Upper lobe of right lung (tissue), 1 donor: ENCODE results near the gene TFAM. TPM values are rescaled to one million over a fixed set of nuclear protein-coding genes. Genes with fewer than 3 reads are reported as not detected.
"Not testable (repeated sequence)": the region's sequence is repeated elsewhere in the genome, so short reads cannot be mapped to it uniquely, and the experiment has no call there.

Source experiments
- ATAC-seq: fragments of 200-7000 bp; cut with Tn5 transposase; one replicate; pipeline ENCODE4 v1.9.1; 2020; ENCODE audit warnings: mild to moderate bottlenecking, moderate library complexity
- DNase-seq: peaks from one replicate; pipeline ENCODE4 v3.0.0-alpha.2; 2020
- H3K27ac ChIP-seq: fragments of 200-600 bp; one replicate; pipeline ENCODE4 v1.8.0; 2022
- H3K27me3 ChIP-seq: fragments of 200-600 bp; one replicate; pipeline ENCODE4 v1.8.0; 2022; ENCODE audit warnings: mild to moderate bottlenecking
- H3K36me3 ChIP-seq: fragments of 200-600 bp; one replicate; pipeline ENCODE4 v1.8.0; 2022
- H3K4me1 ChIP-seq: fragments of 200-600 bp; one replicate; pipeline ENCODE4 v1.8.0; 2022
- H3K4me3 ChIP-seq: fragments of 200-600 bp; one replicate; pipeline ENCODE4 v1.8.0; 2022; ENCODE audit warnings: mild to moderate bottlenecking
- H3K9me3 ChIP-seq: fragments of 200-600 bp; one replicate; pipeline ENCODE4 v1.8.0; 2022
- intact Hi-C: fragments of 100-400 bp; cut with DNase I; formaldehyde crosslinking; loops from one replicate; pipeline ENCODE4 v1.11.0; 2022
- total RNA-seq: library from RNA; stranded (reverse); fragmentation: NEBNext Ultra II Directional; extraction: Animal tissue kit (Norgen Biotek cat#: 25700); gene quantifications from one replicate; pipeline ENCODE4 v1.2.1, GENCODE V29; 2021
- TF ChIP-seq, protein P1 (sequence below): fragments of 200-600 bp; IDR thresholded peaks from one replicate; pipeline ENCODE4 v1.8.0; 2022; ENCODE audit warnings: antibody characterized with exemption
- donor health status: DM: no; HTN: yes; CAD: no; lungs with severe emphysema.

The TFAM gene
- total RNA-seq, 1 donor from 2014 or later, result 28.3 TPM

DNA sequence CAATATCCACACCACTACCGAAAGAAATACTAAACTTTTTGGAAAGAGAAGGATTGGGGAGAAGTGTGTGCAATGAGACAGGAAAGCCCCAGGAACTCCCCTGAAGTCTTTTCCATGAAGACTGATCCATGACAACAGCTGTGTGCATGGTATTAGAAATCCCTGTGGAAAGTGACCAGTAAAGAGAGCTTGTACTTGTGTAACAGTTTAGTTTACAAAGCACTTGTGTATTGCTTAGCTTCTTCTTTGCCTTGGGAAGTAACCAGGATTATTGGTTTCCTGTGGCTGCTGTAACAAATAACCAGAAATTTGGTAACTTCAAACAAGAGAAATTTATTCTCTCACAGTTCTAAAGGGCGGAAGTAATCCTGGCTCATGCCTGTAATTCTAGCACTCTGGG, 18.8 kb downstream of the TFAM start:
- intact Hi-C loops, result no loop called here
- no peak overlapping the region for H3K4me3 ChIP-seq
- no peaks in the 10 kb centered on the region for H3K36me3 ChIP-seq
- no peaks in the 10 kb centered on the region for H3K9me3 ChIP-seq
- H3K27ac ChIP-seq, result no peak overlapping the region
- ATAC-seq (no peak), DNase-seq (no peak)
- TF ChIP-seq, protein P1, sequence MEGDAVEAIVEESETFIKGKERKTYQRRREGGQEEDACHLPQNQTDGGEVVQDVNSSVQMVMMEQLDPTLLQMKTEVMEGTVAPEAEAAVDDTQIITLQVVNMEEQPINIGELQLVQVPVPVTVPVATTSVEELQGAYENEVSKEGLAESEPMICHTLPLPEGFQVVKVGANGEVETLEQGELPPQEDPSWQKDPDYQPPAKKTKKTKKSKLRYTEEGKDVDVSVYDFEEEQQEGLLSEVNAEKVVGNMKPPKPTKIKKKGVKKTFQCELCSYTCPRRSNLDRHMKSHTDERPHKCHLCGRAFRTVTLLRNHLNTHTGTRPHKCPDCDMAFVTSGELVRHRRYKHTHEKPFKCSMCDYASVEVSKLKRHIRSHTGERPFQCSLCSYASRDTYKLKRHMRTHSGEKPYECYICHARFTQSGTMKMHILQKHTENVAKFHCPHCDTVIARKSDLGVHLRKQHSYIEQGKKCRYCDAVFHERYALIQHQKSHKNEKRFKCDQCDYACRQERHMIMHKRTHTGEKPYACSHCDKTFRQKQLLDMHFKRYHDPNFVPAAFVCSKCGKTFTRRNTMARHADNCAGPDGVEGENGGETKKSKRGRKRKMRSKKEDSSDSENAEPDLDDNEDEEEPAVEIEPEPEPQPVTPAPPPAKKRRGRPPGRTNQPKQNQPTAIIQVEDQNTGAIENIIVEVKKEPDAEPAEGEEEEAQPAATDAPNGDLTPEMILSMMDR, result no peak
- no peaks in the 10 kb centered on the region for H3K4me1 ChIP-seq
- H3K27me3 ChIP-seq, result no peaks in the 10 kb centered on the region

- TF ChIP-seq, protein P1, result no peak
- Histone ChIP-seq H3K4me1 (no peaks in the 10 kb centered on the region), H3K27me3 (no peaks in the 10 kb centered on the region), H3K27ac (no peak overlapping the region), H3K9me3 (no peaks in the 10 kb centered on the region), H3K36me3 (no peaks in the 10 kb centered on the region), H3K4me3 (no peak overlapping the region)
- intact Hi-C loops, result no loop called here
- ATAC-seq (no peak), DNase-seq (no peak)
Observed at GRCh38 chr10:58409956-58410610, 24.9 kb downstream of the TFAM start.

GRCh38 chr10:58412502-58412961, 27.3 kb downstream of the TFAM start:
- no peaks in the 10 kb centered on the region for H3K9me3 ChIP-seq
- intact Hi-C loops, result no loop called here
- no peaks in the 10 kb centered on the region for H3K4me1 ChIP-seq
- H3K36me3 ChIP-seq, result no peaks in the 10 kb centered on the region
- no peak overlapping the region for H3K4me3 ChIP-seq
- TF ChIP-seq, protein P1, result no peak
- DNase-seq, result no peak
- no peaks in the 10 kb centered on the region for H3K27me3 ChIP-seq
- ATAC-seq, result no peak
- no peak overlapping the region for H3K27ac ChIP-seq

GRCh38 chr10:58414270-58415041, 29.2 kb downstream of the TFAM start:
- no peak for ATAC-seq
- H3K36me3 ChIP-seq, result no peaks in the 10 kb centered on the region
- no peaks in the 10 kb centered on the region for H3K27me3 ChIP-seq
- no peak overlapping the region for H3K4me3 ChIP-seq
- no peak overlapping the region for H3K27ac ChIP-seq
- no peaks in the 10 kb centered on the region for H3K4me1 ChIP-seq
- intact Hi-C loops, result no loop called here
- DNase-seq, result no peak
- no peaks in the 10 kb centered on the region for H3K9me3 ChIP-seq
- TF ChIP-seq, protein P1, result peak; percentile 39

- ATAC-seq, result no peak
- TF ChIP-seq, protein P1, result no peak
- H3K27ac ChIP-seq, result no peak overlapping the region
- no peak overlapping the region for H3K4me3 ChIP-seq
- H3K4me1 ChIP-seq, result no peaks in the 10 kb centered on the region
- intact Hi-C loops, result no loop called here
- no peak for DNase-seq
- no peaks in the 10 kb centered on the region for H3K27me3 ChIP-seq
- no peaks in the 10 kb centered on the region for H3K9me3 ChIP-seq
- no peaks in the 10 kb centered on the region for H3K36me3 ChIP-seq
Observed at GRCh38 chr10:58415757-58416156, 30.5 kb downstream of the TFAM start.

DNA sequence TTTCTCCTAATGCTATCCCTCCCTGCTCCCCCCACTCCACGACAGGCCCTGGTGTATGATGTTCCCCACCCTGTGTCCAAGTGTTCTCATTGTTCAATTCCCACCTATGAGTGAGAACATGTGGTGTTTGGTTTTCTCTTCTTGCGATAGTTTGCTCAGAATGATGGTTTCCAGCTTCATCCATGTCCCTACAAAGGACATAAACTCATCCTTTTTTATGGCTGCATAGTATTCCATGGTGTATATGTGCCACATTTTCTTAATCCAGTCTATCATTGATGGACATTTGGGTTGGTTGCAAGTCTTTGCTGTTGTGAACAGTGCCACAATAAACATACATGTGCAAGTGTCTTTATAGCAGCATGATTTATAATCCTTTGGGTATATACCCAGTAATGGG, 32.7 kb downstream of the TFAM start:
- H3K27me3 ChIP-seq, H3K36me3 ChIP-seq, H3K4me3 ChIP-seq, ATAC-seq, H3K27ac ChIP-seq, DNase-seq, intact Hi-C loops, H3K9me3 ChIP-seq, H3K4me1 ChIP-seq: not testable (repeated sequence)
